Stimulated activated CD4-positive, alpha-beta T cell treated with anti-CD3 and anti-CD28 coated beads, TNF-alpha, amount 100 ng/mL, for 24 hours (primary cell): Measurements from ENCODE around the gene CHPF.
A peak's percentile ranks its signal among the peaks of the same experiment; 100 is the strongest.

Experiments used
- DNase-seq, 3 experiments: peaks; one replicate each; pipeline ENCODE4 v3.0.0-alpha.2; 2020; ENCODE audit warnings: low read depth in 3 of 3

The CHPF gene

DNA sequence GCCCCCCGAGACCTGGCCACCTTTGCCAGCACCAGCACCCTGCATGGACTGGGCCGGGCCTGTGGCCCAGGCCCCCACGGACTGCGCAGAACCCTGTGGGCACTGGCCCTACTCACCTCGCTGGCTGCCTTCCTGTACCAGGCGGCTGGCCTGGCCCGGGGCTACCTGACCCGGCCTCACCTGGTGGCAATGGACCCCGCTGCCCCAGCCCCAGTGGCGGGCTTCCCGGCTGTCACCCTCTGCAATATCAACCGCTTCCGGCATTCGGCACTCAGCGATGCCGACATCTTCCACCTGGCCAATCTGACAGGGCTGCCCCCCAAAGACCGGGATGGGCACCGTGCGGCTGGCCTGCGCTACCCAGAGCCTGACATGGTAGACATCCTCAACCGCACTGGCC, 28.8 kb downstream of the CHPF start:
- no peak for DNase-seq

DNA sequence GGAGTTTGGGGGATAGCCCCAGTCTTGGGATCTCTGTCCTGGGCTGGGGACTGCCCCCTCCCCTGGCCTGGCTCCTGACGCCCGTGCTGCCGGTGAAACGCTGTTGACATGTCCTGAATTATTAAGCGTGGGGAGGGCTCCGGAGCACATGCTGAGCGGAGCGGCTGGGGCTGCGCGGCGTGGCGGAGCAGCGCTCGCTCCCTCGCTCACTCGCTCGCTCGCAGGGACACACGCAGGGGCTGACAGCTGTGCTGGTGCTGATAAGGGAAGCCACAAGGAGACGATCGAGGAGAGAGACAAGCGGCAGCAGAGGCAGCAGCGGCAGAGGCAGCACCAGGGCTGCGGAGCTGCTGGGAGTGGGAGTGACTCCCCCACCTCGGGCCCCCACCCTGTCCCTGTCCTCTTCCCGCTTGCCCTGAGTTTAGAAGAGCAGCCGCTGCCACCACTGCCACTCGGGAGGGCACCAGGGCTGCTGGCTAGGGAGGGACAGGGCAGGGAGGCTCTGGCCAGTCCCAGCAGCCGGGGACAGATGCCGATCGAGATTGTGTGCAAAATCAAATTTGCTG, 29.3 kb downstream of the CHPF start, which contains the start of gene ASIC4:
Gene ASIC4, plus strand, starts transcription at position 287 of the 566 bp plus-strand sequence. Its CDS starts 243 bp downstream, at position 530.
- DNase-seq = no peak

- DNase-seq = no peak
Observed at GRCh38 chr2:219513787-219514186, 29.8 kb downstream of the CHPF start.

DNA sequence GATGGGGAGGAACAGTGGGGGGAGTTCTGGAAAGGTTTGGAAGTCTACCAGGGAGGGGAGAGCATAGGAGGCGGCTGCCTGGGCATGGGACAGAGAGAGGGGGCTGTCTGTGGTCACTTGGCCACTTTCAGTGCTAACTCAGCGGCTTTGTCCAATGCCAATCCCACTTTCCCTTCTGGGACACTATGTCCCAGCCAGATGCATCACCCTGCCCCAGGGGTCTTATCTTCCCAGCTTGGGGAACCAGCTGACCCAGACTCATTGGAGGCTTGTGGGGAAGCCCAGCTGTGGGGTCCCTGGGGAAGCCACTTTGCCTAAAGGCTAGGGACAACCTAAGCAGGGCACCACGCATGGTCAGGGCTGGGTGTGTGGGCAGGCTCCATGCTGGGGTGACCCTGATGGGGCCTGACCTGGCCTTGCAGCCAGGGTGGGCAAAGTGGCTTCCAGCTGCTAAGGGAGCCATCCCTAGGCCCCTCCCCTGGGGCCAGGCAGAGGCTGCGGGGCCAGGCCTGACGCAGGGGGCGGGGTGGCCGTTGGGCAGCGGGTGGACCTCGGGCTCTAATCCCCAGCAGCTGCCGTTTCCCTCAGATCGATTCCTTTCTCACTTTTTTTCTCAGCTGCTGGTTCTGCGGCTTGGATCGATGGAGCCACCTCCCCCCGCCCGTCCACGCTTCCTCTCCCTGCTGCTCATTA, 30.9 kb downstream of the CHPF start:
- no peak for DNase-seq

- DNase-seq = no peak
Observed at GRCh38 chr2:219511547-219512325, 31.9 kb downstream of the CHPF start.

GRCh38 chr2:219510512-219511135, 33.0 kb downstream of the CHPF start:
- DNase-seq = no peak

DNA sequence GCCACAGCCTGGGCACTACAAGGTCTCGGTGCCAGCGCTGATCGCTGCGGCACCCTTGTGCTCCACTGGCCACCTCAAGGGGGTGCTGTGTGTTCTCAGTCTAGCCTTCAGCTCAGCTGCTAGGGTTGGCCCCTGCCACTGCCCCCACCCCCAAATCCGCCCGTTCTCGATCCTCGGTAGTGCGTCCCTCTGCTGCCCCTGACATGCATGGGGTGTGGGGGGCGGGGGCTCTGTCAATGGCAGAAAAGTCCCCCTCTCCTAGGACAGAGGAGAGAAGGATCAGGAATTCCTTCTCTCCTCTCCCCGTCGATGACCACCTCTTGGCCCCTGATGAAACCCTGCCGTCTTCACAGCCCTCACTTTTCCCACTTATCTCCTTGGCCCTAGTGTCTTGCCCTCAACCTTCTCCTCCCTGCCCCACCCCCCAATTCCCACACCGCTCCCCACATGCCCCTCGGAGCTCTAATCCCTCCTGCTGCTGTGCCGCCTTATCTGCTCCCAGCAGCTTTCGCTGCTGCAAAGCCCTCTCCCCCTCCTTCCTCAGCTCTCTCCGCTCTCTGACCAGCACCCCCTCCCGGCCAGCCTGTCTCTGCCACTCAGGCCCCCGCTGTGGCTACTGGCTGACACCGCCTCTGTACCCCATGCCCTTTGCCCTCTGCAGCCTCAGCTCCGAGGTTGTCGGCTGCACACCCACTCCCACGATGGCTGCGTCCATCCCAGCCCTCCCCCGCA, 33.7 kb downstream of the CHPF start:
- peak in 2 of 3 experiments; percentile 16 to 52 for DNase-seq

GRCh38 chr2:219508971-219509779, 34.4 kb downstream of the CHPF start:
- DNase-seq = no peak

- DNase-seq = no peak
Observed at GRCh38 chr2:219508444-219508734, 35.2 kb downstream of the CHPF start.

DNA sequence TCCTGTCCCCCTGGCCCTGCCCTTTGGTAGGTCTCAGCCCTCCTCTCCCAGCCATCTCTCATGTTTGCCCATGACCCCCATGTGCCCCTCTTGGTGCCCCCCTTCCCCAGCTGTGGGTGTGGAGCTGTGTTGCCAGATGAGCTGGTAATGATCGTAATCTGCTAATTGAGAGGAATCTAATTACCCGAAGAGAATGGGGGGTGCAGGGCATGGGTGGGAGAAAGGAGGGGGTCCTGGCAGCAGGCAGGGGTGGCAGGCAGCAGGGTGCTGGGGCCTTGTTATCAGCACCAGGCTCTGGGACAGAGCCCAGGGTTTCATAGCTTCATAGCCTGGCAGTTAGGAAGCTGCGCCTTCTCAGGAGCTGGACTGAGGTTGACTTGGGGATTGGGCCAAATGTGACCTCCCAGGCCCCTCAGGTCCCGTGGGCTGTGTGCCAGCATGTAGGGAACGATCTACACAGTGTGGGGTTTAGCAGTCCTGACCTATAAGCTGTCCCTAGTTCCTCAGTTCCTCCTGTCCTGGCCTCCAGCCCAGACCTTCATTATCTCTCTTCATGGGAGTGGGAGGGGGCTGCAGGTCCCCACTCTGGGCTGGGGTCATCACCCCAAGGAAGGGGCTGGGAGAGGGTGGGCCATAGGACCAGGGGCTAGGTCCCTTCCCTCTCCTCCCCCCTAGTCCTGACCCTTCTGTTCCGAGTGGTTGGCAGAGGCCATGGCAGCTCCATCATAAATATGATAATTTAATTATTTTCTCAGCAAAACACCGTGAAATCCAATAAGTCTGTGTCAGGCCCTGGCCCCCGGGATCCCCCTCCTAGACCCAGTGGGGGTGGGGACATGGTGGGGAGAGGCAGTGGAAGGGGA, 35.8 kb downstream of the CHPF start:
- no peak for DNase-seq

- DNase-seq = no peak
Observed at GRCh38 chr2:219506802-219507526, 36.6 kb downstream of the CHPF start.

DNA sequence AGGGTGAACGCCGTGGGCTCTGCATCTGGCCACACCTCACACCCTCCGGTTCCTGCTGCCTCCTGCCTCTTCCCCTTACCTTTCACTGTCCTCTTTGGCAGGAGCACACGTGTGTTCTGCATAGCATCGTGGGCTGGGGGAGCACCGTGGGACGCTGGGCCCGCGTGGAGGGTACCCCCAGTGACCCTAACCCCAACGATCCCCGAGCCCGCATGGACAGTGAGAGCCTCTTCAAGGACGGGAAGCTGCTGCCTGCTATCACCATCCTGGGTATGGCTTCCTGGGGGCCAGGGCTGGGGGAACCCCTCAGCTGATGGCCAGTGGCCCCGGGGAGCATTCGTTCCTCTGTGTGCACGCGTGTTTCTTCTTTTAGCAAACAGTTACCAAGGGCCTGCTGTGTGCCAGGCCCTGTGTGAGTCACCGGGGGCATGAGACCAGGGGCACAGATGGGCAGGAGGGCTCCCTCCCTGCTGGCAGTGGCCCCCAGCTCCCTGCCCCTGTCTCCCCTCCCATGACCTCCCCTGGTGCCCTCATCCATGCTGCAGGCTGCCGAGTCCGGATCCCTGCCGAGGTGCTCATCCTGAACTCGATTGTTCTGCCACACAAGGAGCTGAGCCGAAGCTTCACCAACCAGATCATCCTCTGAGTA, 37.3 kb downstream of the CHPF start:
- no peak for DNase-seq

DNA sequence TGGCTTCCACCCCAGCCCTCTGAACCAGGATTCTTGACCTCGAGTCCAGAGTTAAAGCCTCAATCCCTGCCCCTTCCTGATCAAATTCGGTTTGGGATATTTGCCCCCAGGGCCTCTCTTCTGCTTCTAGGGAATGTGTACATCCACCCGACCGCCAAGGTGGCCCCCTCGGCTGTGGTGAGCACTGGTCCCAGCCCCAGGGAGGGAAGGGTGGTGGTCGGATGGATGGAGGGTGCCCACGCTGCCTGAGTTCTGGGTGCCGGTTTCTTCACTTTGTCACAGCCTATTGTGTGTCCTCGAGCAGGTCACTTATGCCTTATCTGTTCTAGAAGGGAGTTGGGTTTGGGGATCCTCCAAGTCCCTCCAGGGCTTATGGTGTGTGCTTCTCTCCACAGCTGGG, 38.0 kb downstream of the CHPF start:
- no peak for DNase-seq

- no peak for DNase-seq
Observed at GRCh38 chr2:219502618-219503017, 41.0 kb downstream of the CHPF start.

- DNase-seq = no peak
Observed at GRCh38 chr2:219501849-219502248, 41.8 kb downstream of the CHPF start.

DNA sequence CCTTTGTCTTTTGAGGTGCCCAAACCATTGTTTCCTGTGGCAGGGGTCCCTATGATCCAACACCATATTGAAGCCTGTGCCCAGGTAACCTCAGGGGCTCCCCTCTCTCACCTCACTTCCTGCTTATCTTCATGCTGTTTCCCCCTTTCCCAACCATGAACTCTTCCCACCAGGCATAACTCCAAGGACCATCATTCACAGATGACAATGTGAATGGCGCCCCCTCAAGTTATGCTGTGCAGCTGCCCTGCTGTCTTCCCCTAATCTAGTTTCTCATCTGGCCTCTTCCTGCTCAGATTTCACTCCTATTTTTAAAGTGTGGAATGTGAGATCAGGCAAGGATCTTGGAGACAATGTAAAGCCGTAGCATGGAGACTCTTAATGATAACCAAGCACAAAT, 43.5 kb downstream of the CHPF start:
- no peak for DNase-seq

- DNase-seq = no peak
Observed at GRCh38 chr2:219499555-219499954, 44.1 kb downstream of the CHPF start.

DNA sequence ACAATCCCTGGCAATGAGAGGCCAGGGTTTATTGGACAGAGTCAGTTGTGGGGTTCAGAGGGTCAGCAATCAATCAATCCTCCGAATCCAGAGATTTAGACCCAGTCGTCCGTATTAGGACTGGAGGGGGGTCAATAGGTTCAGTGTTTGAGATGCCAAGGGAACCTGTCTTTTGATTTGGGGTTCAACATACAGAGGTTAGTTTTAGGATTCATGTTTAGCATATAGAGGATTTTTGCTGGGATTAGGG, 44.6 kb downstream of the CHPF start:
- DNase-seq = no peak
